Activated T-cell treated with anti-CD3 and anti-CD28 coated beads, Interleukin-2, amount 50 U/mL, for 48 hours (primary cell): Measurements from ENCODE around the gene PDE1A.

Experiments used
- DNase-seq, 2 experiments: peaks; one replicate each; pipeline ENCODE4 v3.0.0-alpha.2; 2020

The PDE1A gene

GRCh38 chr2:182261860-182262387 lies 164.9 kb downstream of the PDE1A start:
- no peak for DNase-seq

GRCh38 chr2:182259629-182260150 lies 167.1 kb downstream of the PDE1A start:
- no peak for DNase-seq

GRCh38 chr2:182252534-182252933 lies 174.3 kb downstream of the PDE1A start:
- DNase-seq = no peak

GRCh38 chr2:182248898-182249297 lies 177.9 kb downstream of the PDE1A start:
- no peak for DNase-seq

GRCh38 chr2:182248362-182248761 lies 178.5 kb downstream of the PDE1A start:
- no peak for DNase-seq

- DNase-seq = no peak
Measured at GRCh38 chr2:182247831-182248230, 179.0 kb downstream of the PDE1A start.

GRCh38 chr2:182245963-182246362 lies 180.9 kb downstream of the PDE1A start:
- DNase-seq = no peak

- DNase-seq = no peak
Measured at GRCh38 chr2:182242609-182243008, 184.2 kb downstream of the PDE1A start.

GRCh38 chr2:182241936-182242335 lies 184.9 kb downstream of the PDE1A start:
- no peak for DNase-seq

GRCh38 chr2:182240862-182241371 lies 185.9 kb downstream of the PDE1A start:
- DNase-seq = peak in 1 of 2 experiments; percentile 20

GRCh38 chr2:182230561-182230960 lies 196.3 kb downstream of the PDE1A start:
- no peak for DNase-seq

GRCh38 chr2:182229297-182229696 lies 197.5 kb downstream of the PDE1A start:
- DNase-seq = no peak

GRCh38 chr2:182228741-182229140 lies 198.1 kb downstream of the PDE1A start:
- no peak for DNase-seq

GRCh38 chr2:182228073-182228473 lies 198.8 kb downstream of the PDE1A start:
- DNase-seq = no peak

- no peak for DNase-seq
Measured at GRCh38 chr2:182226807-182227206, 200.0 kb downstream of the PDE1A start.

- no peak for DNase-seq
Measured at GRCh38 chr2:182224669-182225068, 202.2 kb downstream of the PDE1A start.

- no peak for DNase-seq
Measured at GRCh38 chr2:182220998-182221397, 205.8 kb downstream of the PDE1A start.

GRCh38 chr2:182220335-182220734 lies 206.5 kb downstream of the PDE1A start:
- no peak for DNase-seq

- no peak for DNase-seq
Measured at GRCh38 chr2:182210669-182211068, 216.2 kb downstream of the PDE1A start.

- DNase-seq = no peak
Measured at GRCh38 chr2:182208421-182208820, 218.4 kb downstream of the PDE1A start.

- no peak for DNase-seq
Measured at GRCh38 chr2:182207049-182207746, 219.6 kb downstream of the PDE1A start.

GRCh38 chr2:182197529-182197928 lies 229.3 kb downstream of the PDE1A start:
- DNase-seq = no peak

GRCh38 chr2:182193291-182193690 lies 233.5 kb downstream of the PDE1A start:
- DNase-seq = no peak

GRCh38 chr2:182191061-182191460 lies 235.8 kb downstream of the PDE1A start:
- DNase-seq = no peak

- no peak for DNase-seq
Measured at GRCh38 chr2:182187130-182187529, 239.7 kb downstream of the PDE1A start.
